WTC11 (cell line): ENCODE data around the gene RASL10A.

Experiments used
- ATF3 ChIP-seq: sonication (generic); formaldehyde crosslinking; conservative IDR thresholded peaks from 2 replicates; pipeline ENCODE4 v1.8.1; 2022; ENCODE audit warnings: mild to moderate bottlenecking, missing genetic modification reagents
- CTCF ChIP-seq: fragments of 200-600 bp; IDR thresholded peaks from 2 replicates; pipeline ENCODE4 v1.8.0; 2022; ENCODE audit warnings: antibody characterized with exemption
- MAX ChIP-seq: sonication (generic); formaldehyde crosslinking; IDR thresholded peaks from 2 replicates; pipeline ENCODE4 v1.8.0; 2022; ENCODE audit warnings: mild to moderate bottlenecking, missing genetic modification reagents
- PRDM15 ChIP-seq: sonication (generic); formaldehyde crosslinking; IDR thresholded peaks from 2 replicates; pipeline ENCODE4 v1.8.0; 2022; ENCODE audit warnings: missing genetic modification reagents
- SMAD4 ChIP-seq: sonication (generic); formaldehyde crosslinking; IDR thresholded peaks from 2 replicates; pipeline ENCODE4 v1.8.0; 2022; ENCODE audit warnings: mild to moderate bottlenecking, missing genetic modification reagents
- SP1 ChIP-seq: sonication (generic); formaldehyde crosslinking; conservative IDR thresholded peaks from 2 replicates; pipeline ENCODE4 v1.8.1; 2022; ENCODE audit warnings: missing genetic modification reagents
- TCF7 ChIP-seq: sonication (generic); formaldehyde crosslinking; IDR thresholded peaks from 2 replicates; pipeline ENCODE4 v1.8.0; 2022; ENCODE audit warnings: mild to moderate bottlenecking, low read depth, missing genetic modification reagents, moderate library complexity

- no peak for TF ChIP-seq SP1 (CRISPR knock-in tag)
- no peak for TF ChIP-seq CTCF
- no peak for TF ChIP-seq PRDM15 (CRISPR knock-in tag)
- no peak for TF ChIP-seq MAX (CRISPR knock-in tag)
- TF ChIP-seq SMAD4 (CRISPR knock-in tag) = no peak
- TF ChIP-seq ATF3 (CRISPR knock-in tag) = no peak
- no peak for TF ChIP-seq TCF7 (CRISPR knock-in tag)
These were observed 15.1 kb downstream of the RASL10A start for GRCh38 chr22:29300467-29300806.
